Gastrocnemius medialis (tissue), 4 donors: ENCODE measurements around the gene RGMA. TPM values are rescaled to one million over a fixed set of nuclear protein-coding genes. Genes with fewer than 3 reads are reported as not detected.

Source experiments
- ATAC-seq, 2 donors: fragments of 150-250 bp; one replicate each; pipeline ENCODE4 v1.9.1; 2016
- DNase-seq, 2 donors: peaks; one replicate each; pipeline ENCODE4 v3.0.0-alpha.2; 2019
- H3K27ac ChIP-seq, 4 donors: fragments of 200-600 bp; sonication (generic); 1 replicate in 1 of 4; 2 replicates in 3 of 4; pipeline ENCODE4 v1.5.1; 2016 to 2018; ENCODE audit warnings: mild to moderate bottlenecking in 2 of 4, moderate library complexity in 1 of 4
- H3K27me3 ChIP-seq, 3 donors: fragments of 200-600 bp; sonication (generic) in 2 of 3; 1 replicate in 1 of 3; 2 replicates in 2 of 3; pipeline versions ENCODE4 v1.5.1 to v1.6.0; 2016 to 2019; ENCODE audit warnings: mild to moderate bottlenecking in 1 of 3, moderate library complexity in 1 of 3
- H3K36me3 ChIP-seq, 2 donors: fragments of 200-600 bp; sonication (generic) in 1 of 2; one replicate each; pipeline ENCODE4 v1.5.1; 2017 to 2018
- H3K4me1 ChIP-seq, 2 donors: fragments of 200-600 bp; sonication (generic) in 1 of 2; one replicate each; pipeline ENCODE4 v1.5.1; 2016 to 2017; ENCODE audit warnings: mild to moderate bottlenecking in 2 of 2
- H3K4me3 ChIP-seq, 4 donors: fragments of 200-600 bp; sonication (generic) in 3 of 4; 1 replicate in 1 of 4; 2 replicates in 3 of 4; pipeline ENCODE4 v1.5.1; 2016 to 2019; ENCODE audit warnings: mild to moderate bottlenecking in 2 of 4
- H3K9me3 ChIP-seq, 3 donors: fragments of 200-600 bp; sonication (generic) in 2 of 3; 1 replicate in 1 of 3; 2 replicates in 2 of 3; pipeline ENCODE4 v1.5.1; 2016 to 2019
- POLR2A ChIP-seq, 2 donors: fragments of 450-650 bp; IDR thresholded peaks; one replicate each; pipeline ENCODE4 v1.6.1; 2017; ENCODE audit warnings: antibody characterized with exemption in 2 of 2, mild to moderate bottlenecking in 2 of 2, moderate library complexity in 2 of 2
- in situ Hi-C, 4 donors: fragments of 200-750 bp; cut with MboI; loops; one replicate each; pipeline versions ENCODE4 v1.15.0 to v1.8.0; 2017; ENCODE audit warnings: low sequenced_read_pairs in 4 of 4
- intact Hi-C: fragments of 100-400 bp; cut with DNase I; formaldehyde crosslinking; loops from one replicate; pipeline ENCODE4 v1.15.1; 2023; ENCODE audit warnings: low total_unique reads
- total RNA-seq, 4 donors: library from RNA; depleted of rRNA; stranded (reverse); fragments of >200 nt; gene quantifications; one replicate each; pipeline versions ENCODE4 v1.1.0 to v1.2.3, GENCODE V29; 2016
- TF ChIP-seq, protein P1 (sequence below), 5 experiments: fragments of 450-650 bp in 3 of 5; fragments of 200-600 bp in 2 of 5; sonication (generic) in 2 of 5; IDR thresholded peaks in 4 of 5; conservative IDR thresholded peaks in 1 of 5; 1 replicate in 4 of 5; 2 replicates in 1 of 5; pipeline ENCODE4 v1.5.1; 2016 to 2019; ENCODE audit warnings: antibody characterized with exemption in 5 of 5, mild to moderate bottlenecking in 3 of 5, moderate library complexity in 3 of 5

Gene RGMA
- total RNA-seq, 4 donors from 2014 or later, result 150 to 290 (median 184) TPM

DNA sequence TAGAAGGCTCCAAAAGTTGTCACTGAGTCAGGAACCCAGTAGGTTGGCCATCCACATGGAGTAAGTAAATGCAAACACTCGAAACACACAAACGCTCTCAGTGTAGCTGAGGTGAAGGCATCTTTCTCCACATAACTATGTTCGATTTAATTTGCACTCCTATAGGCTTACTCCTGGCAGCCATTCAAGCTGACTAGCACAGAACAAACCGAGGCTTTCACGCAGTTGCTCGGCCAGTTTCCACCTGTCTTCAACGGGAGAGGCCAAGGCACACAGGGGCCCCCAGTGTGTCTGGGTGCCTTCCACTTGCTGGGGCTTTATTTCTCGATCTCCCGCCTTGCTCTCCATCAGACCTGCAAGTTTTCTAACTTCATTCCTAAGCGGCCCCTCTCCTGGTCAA, 18.9 kb downstream of the RGMA start:
- TF ChIP-seq POLR2A (IDR thresholded peaks at IDR 0.05), result peak in 1 of 2 donors; percentile 23
- TF ChIP-seq, protein P1, sequence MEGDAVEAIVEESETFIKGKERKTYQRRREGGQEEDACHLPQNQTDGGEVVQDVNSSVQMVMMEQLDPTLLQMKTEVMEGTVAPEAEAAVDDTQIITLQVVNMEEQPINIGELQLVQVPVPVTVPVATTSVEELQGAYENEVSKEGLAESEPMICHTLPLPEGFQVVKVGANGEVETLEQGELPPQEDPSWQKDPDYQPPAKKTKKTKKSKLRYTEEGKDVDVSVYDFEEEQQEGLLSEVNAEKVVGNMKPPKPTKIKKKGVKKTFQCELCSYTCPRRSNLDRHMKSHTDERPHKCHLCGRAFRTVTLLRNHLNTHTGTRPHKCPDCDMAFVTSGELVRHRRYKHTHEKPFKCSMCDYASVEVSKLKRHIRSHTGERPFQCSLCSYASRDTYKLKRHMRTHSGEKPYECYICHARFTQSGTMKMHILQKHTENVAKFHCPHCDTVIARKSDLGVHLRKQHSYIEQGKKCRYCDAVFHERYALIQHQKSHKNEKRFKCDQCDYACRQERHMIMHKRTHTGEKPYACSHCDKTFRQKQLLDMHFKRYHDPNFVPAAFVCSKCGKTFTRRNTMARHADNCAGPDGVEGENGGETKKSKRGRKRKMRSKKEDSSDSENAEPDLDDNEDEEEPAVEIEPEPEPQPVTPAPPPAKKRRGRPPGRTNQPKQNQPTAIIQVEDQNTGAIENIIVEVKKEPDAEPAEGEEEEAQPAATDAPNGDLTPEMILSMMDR (IDR thresholded peaks at IDR 0.05 in 4 of 5, conservative IDR thresholded peaks at IDR 0.05 in 1 of 5), result no peak
- intact Hi-C loops (loop anchor here (2.0 to 5.0 kb wide), 2 partner anchors 148 to 261 kb away; no protein-coding TSS in a partner anchor), in situ Hi-C loops (loop anchor here in 1 of 4 donors (25.0 kb wide), 1 partner anchor 917 kb away; no protein-coding TSS in a partner anchor)
- ATAC-seq, result no peak
- no peaks in the 10 kb centered on the region for H3K9me3 ChIP-seq
- H3K4me1 ChIP-seq, result peaks cover 78 to 87% of the 10 kb centered on the region in 2 donors
- peak overlapping the region; percentile 94 to 98 (median 96) for H3K27ac ChIP-seq
- H3K27me3 ChIP-seq, result no peaks in the 10 kb centered on the region
- H3K4me3 ChIP-seq, result peak overlapping the region; percentile 64 to 93 (median 74)
- no peak for DNase-seq
- no peaks in the 10 kb centered on the region for H3K36me3 ChIP-seq

DNA sequence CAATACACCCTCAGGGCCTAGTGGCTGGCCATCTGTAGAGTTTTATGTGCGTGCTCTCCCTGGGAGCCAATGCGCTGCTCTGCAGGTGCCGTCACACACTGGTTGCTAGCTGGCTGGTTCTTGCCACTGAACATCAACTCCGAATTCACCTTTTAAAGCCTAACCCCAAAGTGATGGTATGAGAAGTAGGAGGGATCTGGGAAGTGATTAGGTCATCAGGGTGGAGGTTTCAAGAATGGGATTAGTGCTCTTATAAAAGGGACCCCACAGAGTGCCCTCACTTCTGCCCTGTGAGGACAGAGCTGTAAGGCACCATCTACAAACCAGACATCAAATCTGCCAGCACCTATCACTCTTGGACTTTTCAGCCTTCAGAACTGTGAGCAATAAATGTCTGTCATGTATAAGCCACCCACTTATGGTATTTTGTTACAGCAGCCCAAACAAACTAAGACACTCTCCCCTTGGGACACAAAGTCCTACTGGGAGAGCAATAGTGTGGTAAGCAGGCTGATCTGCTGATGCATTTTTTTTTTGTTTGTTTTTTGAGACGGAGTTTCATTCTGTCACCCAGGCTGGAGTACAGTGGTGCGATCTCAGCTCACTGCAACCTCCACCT, 20.3 kb downstream of the RGMA start:
- peak overlapping the region; percentile 94 to 98 (median 96) for H3K27ac ChIP-seq
- TF ChIP-seq, protein P1 (IDR thresholded peaks at IDR 0.05 in 4 of 5, conservative IDR thresholded peaks at IDR 0.05 in 1 of 5), result no peak
- TF ChIP-seq POLR2A (IDR thresholded peaks at IDR 0.05), result peak; percentile 61 to 79

DNA sequence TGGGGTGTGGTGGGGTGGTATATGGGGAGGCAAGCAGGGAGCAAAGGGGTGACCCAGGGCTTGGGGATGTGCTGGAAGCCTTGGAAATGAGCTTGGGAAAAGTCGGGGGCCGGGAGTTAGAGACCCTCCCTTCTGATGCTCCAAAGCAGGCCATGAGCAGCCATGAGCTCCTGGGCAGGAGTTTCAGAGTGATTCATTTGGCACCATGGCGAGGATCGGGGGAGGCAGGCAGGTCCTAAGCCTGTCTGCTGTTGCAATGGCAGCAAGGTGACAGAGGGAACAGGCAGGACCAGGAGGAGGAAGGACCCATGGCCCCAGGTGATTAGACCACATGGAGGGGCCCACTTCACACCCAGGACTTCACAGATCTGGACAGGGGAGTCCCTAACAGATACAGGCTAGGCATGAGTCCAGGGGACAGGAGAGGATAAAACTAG, 21.3 kb downstream of the RGMA start:
- DNase-seq (peak; percentile 71 to 86), ATAC-seq (peak; percentile 34 to 50)
- intact Hi-C loops, result loop anchor here (2.0 to 5.0 kb wide), 2 partner anchors 39 to 160 kb away; no protein-coding TSS in a partner anchor
- Histone ChIP-seq H3K9me3 (no peaks in the 10 kb centered on the region), H3K4me3 (peak overlapping the region in 1 of 4 donors; percentile 19), H3K4me1 (peaks cover 83 to 92% of the 10 kb centered on the region in 2 donors), H3K27me3 (no peaks in the 10 kb centered on the region), H3K27ac (peak overlapping the region; percentile 94 to 98 (median 96)), H3K36me3 (no peaks in the 10 kb centered on the region)
- in situ Hi-C loops, result loop anchor here in 2 of 4 donors (10.0 to 25.0 kb wide), 2 partner anchors 263 to 920 kb away; no protein-coding TSS in a partner anchor
- TF ChIP-seq POLR2A (IDR thresholded peaks at IDR 0.05), result peak; percentile 31 to 32
- TF ChIP-seq, protein P1 (IDR thresholded peaks at IDR 0.05 in 4 of 5, conservative IDR thresholded peaks at IDR 0.05 in 1 of 5), result no peak

More for the DNA sequence above, 20.3 kb downstream of the RGMA start:
- H3K9me3 ChIP-seq, result no peaks in the 10 kb centered on the region
- in situ Hi-C loops (loop anchor here in 2 of 4 donors (10.0 to 25.0 kb wide), 2 partner anchors 264 to 919 kb away; no protein-coding TSS in a partner anchor), intact Hi-C loops (loop anchor here (5.0 kb wide), 1 partner anchor 161 kb away; no protein-coding TSS in a partner anchor)
- H3K4me1 ChIP-seq, result peaks cover 80 to 87% of the 10 kb centered on the region in 2 donors
- ATAC-seq (peak; percentile 63 to 68), DNase-seq (peak in 1 of 2 donors; percentile 45)
- no peaks in the 10 kb centered on the region for H3K36me3 ChIP-seq
- H3K4me3 ChIP-seq, result peak overlapping the region; percentile 17 to 93 (median 72)
- H3K27me3 ChIP-seq, result no peaks in the 10 kb centered on the region

DNA sequence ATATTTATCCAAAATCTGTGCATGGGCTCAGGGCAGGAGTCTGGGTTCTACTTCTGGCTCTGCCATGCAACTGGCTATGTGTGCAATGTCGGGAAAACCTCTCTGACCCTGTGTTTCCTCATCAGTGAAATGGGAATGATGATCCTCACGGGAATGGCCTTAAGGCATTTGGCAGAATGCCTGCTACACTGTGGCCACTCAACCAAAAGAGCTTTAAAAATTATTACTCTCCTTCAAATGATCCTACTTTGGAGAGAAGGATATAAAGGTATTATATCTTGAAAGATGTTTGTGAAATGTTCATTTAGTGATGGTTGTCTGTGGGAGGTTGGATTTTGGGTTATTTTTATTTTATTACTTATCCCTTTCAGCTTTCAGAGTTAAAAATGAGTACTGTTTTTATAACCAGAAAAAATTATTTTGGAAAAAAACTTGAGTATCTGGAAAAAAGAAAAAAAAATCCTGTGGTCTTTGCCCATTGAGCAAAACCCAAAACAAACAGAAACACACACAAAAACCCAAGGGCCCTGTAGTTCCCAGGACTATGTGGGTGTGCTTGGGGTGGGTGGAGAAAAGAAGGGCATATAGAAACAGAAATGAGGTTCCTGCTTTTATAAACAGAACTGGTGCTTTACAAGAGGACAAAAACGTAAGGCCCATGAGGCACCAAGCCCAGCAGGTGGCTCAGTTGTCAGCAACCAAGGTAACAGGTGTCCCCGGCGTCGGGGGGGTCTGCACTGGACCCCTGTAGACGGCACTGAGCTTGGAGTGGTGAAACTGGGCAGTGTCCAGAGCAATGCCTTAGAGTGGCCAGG, 22.0 kb downstream of the RGMA start:
- in situ Hi-C loops, result loop anchor here in 2 of 4 donors (10.0 to 25.0 kb wide), 2 partner anchors 262 to 920 kb away; no protein-coding TSS in a partner anchor
- Histone ChIP-seq H3K4me1 (peaks cover 89 to 96% of the 10 kb centered on the region in 2 donors), H3K9me3 (no peaks in the 10 kb centered on the region), H3K4me3 (peak overlapping the region in 2 of 4 donors; percentile 15 to 19), H3K27me3 (no peaks in the 10 kb centered on the region), H3K36me3 (no peaks in the 10 kb centered on the region), H3K27ac (peak overlapping the region; percentile 94 to 98 (median 96))
- intact Hi-C loops, result loop anchor here (2.0 to 5.0 kb wide), 2 partner anchors 38 to 160 kb away; no protein-coding TSS in a partner anchor
- ATAC-seq (no peak), DNase-seq (peak in 1 of 2 donors; percentile 46)
- no peak for TF ChIP-seq POLR2A (IDR thresholded peaks at IDR 0.05)
- TF ChIP-seq, protein P1 (IDR thresholded peaks at IDR 0.05 in 4 of 5, conservative IDR thresholded peaks at IDR 0.05 in 1 of 5), result no peak
